ENCODE data around the gene PAK2.

GRCh38 chr3:196872316-196872715 is 132.7 kb downstream of the PAK2 start:
- TF ChIP-seq CTCF (IDR thresholded peaks at IDR 0.05) (no peak), EP300 (IDR thresholded peaks at IDR 0.05) (no peak)
